NCI-H345 (cell line): ENCODE data around the gene FAM163A.

ENCODE experiments used
- DNase-seq: peaks from one replicate; lab custom pipeline; 2025; lab: John Stamatoyannopoulos, UW

The FAM163A gene

DNA sequence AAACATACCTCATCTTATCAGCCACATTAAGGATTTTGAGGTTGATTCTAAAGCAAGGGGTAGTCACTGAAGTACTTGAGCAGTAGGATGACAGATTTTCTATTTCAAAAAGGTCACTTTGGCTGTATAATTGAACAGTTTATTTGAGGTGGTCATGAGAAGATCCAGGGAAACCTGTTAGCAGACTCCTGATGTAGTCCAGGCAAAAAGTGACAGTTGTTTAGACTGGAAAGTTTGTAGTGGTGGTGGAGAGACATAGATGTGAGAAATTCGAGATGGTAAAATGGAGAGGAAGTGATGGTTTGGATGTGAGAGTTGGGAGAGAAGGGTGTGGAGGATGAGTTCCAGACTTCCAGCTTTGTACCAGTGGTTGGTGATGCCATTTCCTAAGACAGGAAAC is 7.5 kb downstream of the FAM163A start:
- no peak for DNase-seq

DNA sequence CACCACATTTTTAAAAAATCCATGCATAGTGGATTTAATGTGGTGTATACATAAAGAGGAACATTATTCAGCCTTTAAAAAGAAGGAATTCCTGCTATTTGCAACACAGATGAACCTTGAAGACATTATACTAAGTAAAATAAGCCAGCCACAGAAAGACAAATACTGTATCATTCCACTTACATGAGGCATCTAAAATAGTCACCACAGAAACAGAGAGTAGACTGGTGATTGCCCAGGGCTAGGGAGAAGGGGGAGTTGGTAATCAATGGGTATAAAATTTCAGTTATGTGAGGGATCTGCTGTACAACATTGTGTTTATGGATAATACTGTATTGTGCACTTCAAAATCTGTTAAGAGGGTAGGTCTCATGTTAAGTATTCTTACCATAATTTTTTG is 10.0 kb downstream of the FAM163A start:
- DNase-seq, result no peak

DNA sequence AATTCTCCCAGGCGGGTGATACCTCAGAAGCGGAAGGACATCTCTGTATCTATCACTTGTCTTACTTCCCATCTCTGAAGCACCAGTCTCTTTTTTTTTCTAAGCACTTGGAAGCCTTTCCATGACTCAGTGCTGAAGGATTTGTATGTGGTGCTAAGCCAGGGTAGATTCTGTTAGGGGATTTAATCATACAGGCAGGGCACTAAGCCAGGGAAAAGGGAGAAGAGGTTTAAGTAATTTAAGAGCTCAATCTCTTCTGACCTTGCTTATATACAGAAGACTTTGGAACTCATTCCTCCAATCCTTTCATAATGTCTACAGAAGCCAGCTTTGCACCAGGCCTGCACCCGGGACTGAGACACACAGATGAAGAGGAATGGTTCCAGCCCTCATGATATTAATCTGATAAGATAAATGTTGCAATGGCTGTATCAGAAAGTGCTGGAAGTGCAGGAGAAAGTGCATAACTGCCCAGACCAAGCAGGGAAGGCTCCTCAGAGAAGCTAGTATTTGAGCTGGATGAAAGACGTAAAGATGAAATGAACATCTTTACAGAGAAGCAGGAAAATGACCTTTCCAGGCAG is 11.0 kb downstream of the FAM163A start:
- DNase-seq, result no peak

DNA sequence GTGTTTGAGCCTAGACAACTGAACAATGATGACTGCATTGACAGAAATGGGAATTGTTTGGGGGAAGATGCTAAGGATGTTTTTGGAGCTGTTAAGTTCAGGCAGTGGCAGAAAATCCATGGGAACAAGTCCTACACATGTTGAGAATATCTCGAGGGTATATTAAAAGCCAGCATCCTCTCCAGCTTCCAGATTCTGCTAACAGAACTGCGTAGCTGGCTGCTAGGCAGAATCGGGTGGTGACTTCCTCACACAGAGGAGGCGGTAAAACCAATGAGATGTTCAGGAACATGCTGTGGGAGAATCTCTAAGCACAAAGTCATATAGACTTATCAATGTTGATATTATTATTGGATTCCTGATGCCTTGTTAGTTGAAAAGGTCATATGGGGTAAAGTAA is 14.8 kb downstream of the FAM163A start:
- no peak for DNase-seq

DNA sequence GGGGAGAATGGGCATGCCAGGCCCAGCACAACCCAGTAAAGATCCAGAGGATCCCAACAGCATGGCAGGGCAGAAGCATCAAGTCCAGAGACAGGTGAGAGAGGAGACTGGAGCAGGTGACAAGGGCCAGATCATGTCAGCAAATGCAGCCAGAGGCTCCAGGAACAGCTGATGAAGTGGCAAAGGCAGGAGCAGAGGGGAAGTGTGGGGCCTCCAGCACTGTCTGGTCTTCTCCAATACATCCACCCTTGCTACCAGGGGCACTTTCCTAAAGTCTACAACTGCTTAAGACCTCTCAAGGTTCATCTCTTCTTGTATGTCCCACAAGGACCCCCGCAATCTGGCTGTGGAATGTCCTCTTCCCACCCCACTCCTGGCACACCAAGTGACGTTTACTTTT is 17.4 kb downstream of the FAM163A start:
- no peak for DNase-seq

DNA sequence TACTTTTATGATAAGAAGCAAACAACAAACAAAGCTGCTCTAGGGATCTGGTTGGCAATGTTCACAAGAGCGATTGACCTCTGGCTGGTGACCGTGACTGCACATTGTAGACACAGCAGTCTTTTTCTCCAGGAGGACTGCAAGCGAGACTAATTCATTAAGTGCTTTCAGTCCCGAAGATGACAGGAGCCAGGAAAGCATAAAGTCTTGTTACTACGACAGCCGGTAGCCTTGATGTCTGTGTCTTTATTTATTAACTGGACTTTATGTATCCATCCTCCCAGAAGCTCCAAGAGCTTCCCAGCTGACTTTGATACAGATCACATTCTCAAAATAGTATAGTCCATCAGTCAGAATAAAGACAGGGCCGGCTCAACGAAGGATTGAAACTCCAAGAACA is 18.2 kb downstream of the FAM163A start:
- DNase-seq, result no peak

DNA sequence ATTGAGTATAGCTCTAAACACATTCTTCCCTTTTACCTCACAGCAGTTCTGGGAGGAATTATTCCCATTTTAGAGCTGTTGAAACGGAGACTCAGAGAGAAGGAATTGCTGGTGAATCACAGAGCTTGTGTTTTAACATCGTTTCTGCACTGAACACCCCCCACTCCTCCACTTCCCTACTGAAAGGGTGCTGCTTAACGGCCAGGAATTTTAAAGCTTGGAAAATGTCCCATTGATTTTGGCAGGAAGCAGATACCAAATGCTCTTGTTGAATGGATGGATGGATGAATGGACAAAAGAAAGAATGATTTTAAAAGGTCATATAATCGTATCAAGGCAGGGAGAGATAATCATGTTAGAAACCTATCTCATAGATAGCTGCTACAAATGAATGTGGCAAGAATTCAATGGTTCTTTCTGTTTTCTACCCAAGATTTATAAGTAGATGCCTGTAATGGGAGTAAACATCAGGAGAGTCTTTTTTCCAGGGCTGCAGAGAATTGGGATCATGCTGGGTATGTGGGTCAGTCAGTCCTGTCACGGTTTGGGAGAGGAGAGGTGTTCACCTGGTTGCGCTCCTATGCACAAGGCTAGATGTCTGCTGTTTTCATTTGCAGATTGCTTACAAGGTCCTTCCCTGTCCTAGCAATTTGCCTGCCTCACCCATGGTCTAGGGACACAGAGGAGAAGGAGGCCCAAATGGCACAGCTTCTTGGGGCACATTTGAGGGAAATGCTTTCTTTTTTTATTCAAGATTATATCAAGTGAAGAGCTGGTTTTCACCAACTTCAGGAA is 19.0 kb downstream of the FAM163A start:
- DNase-seq, result no peak

DNA sequence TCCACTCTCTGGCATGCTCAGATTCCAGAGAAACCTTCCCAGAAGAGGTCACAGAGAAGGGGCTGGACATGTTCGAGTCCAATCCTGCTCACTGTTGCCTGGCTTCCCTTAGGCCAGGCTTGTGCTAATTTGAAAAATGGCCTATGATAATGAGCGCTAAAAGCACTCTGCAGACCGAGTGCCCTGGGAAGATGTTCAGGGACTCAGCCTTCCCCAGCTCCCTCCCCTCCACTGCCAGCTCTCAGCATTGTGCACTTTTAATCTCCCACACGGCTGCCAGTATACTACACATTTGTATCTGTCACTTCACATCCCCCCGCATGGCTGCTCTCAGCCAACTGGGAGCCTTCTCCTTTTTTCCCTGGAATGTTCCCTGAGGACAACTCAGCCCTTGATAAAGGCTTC is 24.1 kb downstream of the FAM163A start:
- DNase-seq, result no peak

DNA sequence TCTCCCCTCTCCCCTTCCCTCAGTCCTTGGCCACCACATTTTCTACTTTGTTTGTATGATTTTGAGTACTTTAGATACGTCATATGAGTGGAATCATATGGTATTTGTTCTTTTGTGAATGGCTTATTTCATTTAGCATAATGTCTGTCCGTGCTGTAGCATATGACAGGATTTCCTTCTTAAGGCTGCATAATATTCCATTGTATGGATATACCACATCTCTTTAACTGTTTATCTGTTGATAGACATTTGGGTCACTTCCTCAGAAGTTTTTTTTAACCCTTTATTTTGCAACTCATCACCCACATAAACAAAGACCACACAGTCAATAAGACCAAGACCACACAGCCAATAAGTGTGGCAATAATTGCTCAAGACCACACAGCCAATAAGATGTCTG is 24.9 kb downstream of the FAM163A start:
- no peak for DNase-seq

DNA sequence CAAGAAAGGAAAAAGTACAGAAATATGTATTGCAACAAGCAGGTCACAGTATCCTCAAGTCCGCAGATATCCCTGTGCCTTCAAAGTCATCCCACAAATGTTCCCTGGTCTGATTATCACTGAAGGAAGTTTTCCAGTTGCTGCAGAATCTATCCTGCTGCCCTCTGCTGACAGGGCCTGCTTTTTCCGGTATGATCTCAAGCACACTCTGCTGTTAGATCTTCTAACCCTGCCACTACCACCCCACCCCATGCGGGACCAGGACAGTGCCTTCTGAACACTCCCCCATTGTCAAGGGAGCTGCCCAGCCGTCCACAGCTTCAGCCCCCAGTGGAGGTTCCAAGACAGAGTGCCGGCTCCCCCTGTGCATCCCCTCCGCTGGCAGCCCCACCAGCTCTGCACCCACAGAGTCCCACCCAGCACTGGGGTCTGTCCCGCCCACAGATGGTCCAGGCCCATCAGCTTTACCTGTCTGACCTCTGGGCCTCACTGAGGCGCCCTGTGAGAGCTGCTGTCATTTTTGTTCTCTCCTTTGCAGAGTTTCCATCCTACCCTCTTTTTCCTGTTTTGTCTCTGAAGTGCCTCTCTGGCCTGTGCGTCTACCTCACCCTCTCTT is 27.9 kb downstream of the FAM163A start:
- DNase-seq, result no peak

DNA sequence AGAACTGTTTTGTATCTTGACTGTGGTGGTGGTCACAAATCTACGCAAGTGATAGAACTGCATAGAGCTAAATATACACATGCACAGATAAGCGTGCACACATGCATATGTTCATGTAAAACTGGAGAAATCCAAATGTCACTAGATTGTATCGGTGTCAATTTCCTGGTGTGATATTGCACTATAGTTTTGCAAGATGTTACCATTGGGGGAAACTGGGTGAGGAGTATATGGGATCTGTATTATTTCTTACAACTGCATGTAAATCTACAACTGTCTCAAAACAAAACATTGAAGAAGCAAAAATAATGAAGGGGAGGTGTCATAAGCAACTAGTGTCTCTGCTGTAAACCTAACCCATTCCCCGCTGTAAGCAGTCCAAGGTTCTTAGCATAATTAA is 30.2 kb downstream of the FAM163A start:
- no peak for DNase-seq

DNA sequence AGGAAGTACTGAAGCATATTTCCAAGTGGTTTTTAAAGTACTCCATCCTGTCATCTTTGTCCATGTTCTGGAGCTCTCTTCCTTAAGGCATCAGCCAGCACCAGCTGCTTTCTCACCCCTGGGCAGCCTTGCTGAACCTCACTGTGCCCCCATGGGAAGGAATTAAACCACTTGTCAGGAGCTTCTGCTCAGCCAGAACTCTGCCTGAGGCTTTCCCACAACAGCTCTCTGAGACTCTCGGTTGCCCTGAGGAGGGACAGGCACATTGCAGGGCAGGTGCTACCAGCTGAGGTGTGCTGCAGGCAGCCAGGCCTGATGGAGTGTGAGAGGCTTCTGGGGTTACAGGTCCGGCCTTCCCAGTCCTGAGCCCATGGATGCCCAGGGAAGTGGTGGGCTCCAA is 30.9 kb downstream of the FAM163A start:
- DNase-seq, result no peak

DNA sequence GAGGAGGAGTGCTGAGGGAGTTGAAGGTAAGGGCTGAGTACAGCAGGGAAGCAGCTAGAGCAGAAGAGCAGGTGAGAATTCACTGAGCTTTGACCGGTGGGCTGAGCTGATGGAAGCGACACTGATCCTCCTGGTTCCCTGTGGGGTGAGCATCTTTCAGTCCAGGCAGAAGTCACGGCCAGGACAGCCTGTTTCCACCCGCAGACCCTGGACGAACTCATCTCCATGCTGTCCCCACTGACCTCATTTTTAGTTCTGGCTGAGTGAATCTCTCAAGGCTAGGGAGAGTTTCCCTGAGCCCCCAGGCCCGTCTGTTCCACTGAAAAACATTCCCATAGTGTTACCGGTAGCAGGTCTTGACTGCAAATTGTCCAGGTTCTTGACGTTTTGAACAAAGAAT is 31.5 kb downstream of the FAM163A start:
- DNase-seq, result no peak

DNA sequence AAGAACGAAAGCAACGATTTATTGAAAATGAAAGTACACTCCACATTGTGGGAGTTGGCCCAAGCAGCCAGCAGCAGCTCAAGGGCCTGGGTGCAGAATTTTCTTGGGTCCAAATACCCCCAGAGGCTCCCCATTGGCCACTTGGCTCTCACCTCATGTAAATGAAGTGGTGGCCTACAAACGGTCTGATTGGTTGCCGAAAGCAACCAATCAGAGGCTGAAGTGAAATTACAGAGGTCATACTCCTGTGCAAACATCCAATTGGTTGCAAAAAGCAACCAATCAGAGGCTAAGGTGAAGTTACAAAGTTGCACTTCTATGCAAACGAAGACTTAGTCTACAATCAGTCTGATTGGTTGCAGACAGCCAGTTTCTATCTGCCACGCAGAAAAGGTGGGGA is 31.9 kb downstream of the FAM163A start:
- no peak for DNase-seq

DNA sequence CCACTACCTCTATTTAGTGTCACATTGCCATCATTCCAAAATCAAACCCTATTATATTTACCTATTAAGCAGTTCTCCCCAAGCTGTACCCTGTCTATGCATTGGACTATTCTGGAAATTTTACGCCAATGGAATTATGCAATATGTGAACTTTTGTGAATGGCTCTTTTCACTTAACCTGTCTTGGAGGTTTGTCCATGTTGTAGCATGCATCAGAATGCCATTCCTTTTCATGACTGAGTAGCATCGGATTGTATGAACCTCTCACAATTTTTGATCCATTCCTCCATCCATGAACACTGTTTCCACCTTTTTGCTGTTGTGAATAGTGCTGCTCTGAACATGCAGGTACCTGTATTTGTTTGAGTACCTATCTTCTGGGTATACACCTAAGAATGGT is 33.7 kb downstream of the FAM163A start:
- DNase-seq, result no peak

DNA sequence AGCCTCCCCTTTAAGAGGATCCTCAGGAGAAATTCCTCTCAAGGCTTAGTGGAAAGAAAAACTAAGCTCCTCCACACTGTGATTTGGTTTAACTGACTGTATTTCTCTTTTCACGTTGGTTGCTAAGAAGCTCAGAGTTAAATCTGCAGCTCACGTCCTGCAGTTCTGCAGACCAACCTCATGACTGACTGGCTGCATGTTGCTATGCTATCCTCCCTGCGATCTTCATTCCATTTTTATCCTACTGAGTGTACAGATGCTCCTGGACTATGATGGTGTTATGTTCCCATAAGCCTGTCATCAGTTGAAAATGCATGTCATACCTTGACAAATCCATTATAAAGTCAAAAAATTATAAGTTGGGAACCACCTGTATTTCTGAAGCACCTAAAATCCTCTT is 34.6 kb downstream of the FAM163A start:
- DNase-seq, result no peak

DNA sequence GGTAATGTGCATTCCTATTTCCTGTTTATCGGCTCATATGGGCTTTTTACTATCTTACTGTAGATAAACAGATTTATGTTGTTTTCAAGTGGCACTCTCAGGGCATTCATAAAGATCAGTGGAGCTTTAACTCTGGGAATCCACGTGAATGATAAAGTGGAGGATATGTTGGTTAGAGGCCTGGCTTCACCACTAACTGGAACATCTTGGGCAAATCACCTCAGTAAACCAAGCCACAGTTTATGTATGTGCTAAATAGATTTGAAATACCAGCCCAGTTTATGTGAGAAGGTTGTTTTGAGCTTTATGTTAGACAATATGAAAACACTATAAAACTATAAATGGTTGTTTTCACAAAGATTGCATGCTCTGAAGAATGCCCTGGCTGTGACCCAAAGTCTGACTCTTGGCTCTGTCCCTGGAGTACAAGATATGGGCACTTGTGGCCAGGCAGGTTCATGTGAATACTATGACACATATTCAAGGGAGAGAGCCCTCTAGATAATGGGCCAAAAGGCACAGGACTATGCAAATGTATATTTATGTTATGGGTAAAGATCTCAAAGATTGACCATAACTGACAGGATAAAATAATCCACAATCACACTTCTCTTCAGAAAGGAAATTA is 36.7 kb downstream of the FAM163A start:
- DNase-seq, result no peak

DNA sequence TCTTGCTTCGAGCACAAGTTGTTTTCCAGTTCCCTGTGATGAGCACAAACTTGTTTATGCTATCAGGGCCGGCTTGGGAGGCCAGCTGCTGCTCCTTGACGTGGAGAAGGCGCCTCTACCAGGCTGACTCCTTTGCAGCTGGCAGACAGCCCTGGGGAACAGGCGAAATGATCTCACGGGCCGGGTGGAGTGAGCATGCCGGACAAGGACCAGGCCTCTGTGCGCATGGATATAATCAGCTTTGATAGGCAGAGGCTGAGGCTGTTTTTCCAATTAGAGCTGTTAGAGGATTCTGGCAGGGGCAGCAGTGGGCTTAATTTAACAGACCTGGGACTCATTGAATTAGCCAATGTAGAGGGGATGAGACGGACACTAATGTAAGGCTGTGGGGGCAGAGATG is 38.9 kb downstream of the FAM163A start:
- no peak for DNase-seq

DNA sequence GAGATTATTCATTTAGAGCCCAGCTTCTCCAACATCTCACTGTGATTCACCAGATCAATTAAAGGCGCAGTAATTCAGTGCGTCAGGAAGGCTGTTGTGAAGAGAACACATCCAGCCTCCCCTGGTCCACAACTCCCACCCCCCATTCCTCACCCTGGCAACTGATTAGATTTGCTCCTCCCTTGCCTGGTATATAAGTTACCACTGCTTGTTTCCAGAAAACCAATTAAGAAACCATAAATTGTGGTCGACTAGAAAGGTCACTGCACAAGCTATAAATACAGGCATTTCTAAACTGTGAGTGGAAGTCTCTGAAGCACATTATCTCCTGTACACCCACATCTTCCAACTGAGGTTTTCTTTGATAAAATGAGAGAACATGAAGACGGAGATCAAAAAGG is 41.9 kb downstream of the FAM163A start:
- DNase-seq, result no peak

DNA sequence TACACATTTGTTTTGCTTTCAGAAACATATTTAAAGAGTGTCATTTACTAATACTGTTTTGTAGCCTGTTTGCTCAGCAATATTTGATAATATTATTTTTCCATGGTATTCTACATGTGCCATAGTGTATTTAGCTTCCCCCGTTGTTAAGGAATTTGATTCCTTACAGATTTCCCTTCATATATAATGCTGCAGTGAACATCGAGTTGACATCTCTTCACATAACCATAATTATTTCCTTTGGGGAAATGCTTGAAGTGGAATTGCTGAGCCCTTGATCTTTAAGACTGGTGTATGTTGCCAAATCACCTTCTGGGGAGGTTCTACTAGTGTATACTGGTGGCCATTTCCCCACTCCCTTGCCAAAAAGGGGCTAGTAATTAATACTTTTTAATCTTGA is 42.6 kb downstream of the FAM163A start:
- no peak for DNase-seq

DNA sequence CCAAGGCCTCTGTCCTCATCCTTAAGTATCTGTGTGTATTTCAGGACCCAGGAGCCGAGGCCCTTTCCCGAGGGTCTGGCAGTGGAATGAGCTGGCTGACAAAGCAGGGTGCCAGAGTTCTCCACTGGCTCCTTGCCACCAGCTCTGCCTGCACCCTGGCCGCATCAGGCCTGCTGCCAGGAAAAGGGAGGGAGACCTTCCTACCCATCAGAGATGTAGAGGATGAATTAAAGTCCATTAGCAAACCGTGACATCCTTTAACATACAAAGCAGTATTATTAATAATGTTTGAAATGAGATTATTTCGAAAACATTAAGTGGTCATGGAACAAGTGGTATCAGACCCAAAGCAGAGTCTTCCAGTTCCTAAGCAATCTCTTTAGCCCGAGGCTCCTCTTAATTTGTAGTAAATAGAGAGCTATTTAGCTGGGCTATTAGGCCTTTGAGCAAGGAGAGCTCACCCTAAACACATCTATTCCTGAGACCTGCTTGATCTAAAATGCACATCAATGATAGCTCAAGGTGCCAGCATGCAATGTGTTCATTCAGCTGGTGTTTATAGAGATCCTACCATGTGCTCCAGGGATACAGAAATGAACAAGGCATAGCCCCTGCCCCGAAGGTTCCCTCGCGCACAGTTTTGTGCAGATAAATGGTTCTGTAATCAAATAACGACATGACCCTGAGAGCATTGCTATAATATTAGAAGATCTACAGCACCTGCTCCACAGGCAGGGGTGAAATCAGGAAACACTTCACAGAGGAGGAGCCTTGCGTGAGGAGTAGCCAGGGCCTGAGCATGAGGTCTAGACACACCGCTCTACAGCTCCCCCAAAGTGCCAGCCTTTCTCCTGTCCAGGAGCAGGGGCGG is 44.0 kb downstream of the FAM163A start:
- peak; percentile 55 for DNase-seq

DNA sequence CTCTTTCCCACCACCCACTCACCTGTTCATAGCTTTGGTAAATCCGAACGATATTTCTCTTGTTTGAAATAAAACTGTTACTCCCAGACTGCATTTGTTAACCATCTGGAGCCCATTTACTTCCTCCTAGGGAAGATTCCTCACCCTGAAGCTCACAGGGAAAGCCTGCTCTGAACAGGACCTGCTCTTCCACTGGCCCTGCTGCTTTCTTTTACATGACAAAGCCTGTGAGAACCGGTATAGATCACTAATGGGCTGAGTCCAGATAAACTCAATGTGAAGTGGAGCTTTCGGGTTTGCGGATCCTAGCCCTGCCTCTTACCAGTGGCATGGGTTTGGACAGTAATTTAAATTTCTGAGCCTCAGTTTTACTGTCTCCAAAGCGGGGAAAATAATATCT is 45.2 kb downstream of the FAM163A start:
- no peak for DNase-seq
